ENCODE data around the gene CHST4.
"Not testable (repeated sequence)": the region's sequence is repeated elsewhere in the genome, so short reads cannot be mapped to it uniquely, and the experiment has no call there.

CHST4 gene

GRCh38 chr16:71526111-71526631, at the start of gene CHST4:
TSS of gene CHST4 (plus strand) at chr16:71526426. CDS start at chr16:71536678, 10,252 bp downstream.
- DNase-seq = peak; percentile 72

- no peak for DNase-seq
Observed at GRCh38 chr16:71476457-71477124, 49.6 kb upstream of the CHST4 start.

- DNase-seq = peak; percentile 63
Observed at GRCh38 chr16:71479420-71479819, 46.8 kb upstream of the CHST4 start.

- DNase-seq = no peak
Observed at GRCh38 chr16:71480956-71481355, 45.3 kb upstream of the CHST4 start.

DNA sequence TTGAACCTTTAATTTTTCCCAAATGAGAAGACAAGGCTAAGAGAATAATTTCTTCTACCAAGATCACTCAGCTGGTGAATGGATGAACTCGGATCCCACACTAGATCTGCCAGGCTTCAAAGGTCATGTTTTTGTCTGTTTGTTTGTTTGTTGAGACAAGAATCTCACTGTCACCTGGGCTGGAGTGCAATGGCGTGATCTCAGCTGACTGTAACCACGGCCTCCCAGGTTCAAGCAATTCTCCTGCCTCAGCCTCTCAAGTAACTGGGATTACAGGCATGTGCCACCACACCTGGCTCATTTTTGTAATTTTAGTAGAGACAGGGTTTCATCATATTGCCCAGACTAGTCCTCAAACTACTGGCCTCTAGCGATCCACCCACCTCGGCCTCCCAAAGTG, 43.7 kb upstream of the CHST4 start:
- no peak for DNase-seq

DNA sequence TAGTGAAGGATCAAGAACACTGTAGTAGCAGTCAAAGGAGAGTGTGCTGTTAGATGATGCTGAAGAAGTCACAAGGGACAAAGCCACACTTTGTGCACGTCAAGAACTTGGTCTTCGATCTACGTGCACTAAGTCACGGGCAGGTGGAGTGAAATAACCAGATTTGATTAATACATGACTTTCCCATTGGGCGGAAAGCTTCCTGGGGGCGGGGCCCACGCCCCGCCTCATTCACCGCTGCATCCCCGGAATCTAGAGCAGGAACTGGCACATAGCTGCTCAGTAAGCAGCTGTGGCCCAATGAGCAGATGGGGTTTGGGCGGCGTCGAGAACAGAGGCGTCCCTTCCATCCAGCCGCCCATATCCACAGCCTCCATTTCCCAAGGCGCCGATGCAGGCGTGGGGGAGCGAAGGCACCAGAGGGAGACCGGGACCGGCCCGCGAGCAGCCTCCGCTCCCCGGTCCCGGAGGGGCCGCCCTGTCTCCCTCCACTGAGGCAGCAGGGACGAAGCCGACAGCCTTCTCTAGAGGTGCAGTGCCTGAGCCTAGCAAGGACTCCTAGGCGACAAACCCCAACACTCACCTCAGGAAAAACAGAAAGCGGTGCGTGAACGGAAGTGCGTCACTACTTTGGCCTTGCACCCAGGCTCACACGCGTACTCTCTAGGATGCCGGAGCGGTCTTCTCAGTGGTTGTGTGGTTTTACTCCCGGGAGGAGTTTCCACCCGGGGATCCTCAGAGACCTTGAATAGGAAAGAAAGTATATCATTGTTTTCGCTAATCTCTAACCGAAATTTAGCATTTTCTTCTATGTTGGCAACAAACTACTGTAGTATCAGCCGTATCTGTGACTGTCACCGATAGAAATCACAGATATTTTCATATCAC, 42.0 kb upstream of the CHST4 start:
- peak; percentile 91 for DNase-seq

DNA sequence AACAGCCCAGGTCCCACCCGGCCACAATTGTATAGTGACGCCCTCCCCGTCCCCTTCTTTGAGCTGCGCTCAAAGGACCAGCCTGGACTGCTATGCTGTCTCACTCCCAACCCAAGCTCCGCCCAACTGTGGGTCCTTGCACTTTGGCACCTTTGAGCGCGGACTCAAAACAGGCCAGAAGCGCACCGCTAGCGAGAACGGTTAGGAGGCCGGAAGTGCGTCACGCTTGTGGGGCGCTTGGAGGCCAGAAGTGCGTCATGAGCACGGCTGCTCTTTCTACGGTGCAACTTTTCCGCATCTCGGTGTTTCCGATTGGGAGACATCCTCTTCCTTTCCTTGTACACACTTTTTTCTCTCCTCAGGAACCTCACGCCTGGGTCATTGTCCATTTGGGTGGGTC, 37.1 kb upstream of the CHST4 start, which contains the start of gene ZNF19:
TSS of gene ZNF19 (minus strand) at position 203 of the 400 bp plus-strand sequence. CDS start 7,210 bp downstream, outside the sequence.
- no peak for DNase-seq

GRCh38 chr16:71490361-71490760, 35.9 kb upstream of the CHST4 start:
- DNase-seq = no peak

DNA sequence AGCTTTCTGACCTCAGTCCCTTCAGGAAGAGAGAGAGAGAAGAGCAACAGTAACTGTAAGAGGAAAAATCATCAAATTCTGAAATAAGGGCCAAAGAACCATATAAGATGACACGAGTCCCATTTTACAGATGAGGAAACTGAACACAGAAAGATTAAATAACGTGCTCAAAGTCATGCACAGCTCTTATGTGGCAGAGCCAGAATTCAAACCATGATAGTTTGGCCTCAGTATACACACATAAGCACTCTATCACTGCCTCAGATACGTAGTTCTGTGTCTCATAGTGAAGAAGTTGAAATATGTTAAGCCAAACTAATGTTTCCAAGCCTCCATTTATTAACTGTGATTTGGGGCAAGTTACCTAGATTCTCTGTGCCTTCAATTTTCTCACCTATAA, 35.2 kb upstream of the CHST4 start:
- DNase-seq = no peak

GRCh38 chr16:71492786-71493185, 33.4 kb upstream of the CHST4 start:
- no peak for DNase-seq

DNA sequence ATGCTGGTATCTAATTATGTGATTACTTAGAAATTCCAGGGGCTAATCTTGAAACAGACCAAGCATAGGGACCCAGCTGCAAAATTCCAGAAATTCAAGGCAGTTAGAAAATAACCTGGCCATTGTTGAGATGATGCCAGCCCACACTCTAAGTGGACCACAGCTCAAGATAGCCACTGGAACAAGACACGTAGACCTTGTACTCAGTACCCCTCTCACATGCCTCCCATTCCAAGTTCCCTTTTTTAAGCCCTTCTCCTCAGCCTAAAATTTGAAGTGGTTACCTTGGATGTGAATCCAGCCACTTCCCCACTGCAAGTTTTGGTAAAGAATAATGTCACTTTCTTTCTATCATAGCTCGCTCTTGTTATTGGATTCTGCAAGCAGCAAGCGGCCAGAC, 33.0 kb upstream of the CHST4 start:
- DNase-seq = no peak

DNA sequence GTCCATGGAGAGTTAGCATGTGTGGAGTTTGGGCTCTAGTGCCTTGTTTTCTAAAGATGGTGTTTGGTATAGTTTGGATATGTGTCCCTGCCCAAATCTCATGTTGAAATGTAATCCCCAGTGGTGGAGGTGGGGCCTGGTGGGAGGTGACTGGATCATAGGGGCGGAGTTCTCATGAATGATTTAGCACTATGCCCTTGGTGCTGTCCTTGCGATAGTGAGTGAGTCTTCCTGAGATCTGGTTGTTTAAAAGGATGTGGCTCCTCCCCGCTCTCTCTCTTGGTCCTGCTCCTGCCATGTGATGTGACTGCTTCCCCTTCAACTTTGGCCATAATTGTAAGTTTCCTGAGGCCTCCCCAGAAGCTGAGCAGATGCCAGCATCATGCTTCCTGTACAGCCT, 28.2 kb upstream of the CHST4 start:
- no peak for DNase-seq

GRCh38 chr16:71499775-71500364, 26.4 kb upstream of the CHST4 start:
- DNase-seq = peak; percentile 78

GRCh38 chr16:71500964-71501363, 25.3 kb upstream of the CHST4 start:
- no peak for DNase-seq

- DNase-seq = no peak
Observed at GRCh38 chr16:71501547-71501946, 24.7 kb upstream of the CHST4 start.

DNA sequence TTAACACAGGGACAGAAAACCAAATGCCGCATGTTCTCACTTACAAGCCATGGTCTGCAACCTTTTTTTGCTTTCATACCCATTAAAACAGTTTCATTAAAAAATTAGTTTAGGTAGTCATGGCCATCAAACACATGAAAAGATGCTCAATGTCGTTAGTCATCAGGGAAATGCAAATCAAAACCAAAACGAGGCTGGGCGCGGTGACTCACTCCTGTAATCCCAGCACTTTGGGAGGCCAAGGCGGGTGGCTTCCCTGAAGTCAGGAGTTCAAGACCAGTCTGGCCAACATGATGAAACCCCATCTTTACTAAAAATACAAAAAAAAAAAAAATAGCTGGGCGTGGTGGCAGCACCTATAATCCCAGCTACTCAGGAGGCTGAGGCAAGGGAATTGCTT, 22.2 kb upstream of the CHST4 start:
- not testable (repeated sequence) for DNase-seq

DNA sequence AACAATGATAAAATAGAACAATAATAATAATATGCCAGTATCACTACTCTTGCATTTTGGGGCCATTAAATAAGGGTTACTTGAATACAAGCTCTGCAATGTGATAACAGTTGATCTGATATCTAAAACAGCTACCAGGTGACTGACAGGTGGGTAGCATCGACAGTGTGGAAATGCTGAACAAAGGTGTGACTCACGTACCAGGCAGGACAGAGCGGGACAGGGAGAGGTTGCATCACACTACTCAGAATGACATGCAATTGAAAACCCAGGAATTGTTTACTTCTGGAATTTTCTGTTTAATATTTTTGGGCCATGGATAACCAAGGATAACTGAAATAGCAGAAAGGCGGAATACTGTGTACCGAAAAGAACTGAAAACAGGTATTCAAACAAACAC, 21.3 kb upstream of the CHST4 start:
- DNase-seq = no peak

DNA sequence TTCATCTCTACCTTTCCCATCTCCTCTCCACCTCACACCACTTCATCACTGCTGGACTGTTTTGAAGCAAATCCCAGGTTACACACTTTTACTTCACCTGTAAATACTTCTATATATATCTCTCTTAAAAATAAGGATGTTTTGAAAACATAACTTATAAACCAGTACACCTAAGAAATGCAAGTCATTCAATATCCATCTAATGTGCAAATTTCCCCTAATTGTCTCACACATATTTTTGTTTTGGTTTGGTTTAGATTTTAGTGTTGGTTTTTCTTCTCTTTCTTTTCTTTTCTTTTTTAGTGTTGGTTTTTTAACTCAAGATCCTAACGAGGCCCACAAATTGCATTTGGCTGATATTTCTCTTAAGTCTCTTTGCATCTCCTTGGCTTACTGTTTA, 19.2 kb upstream of the CHST4 start:
- no peak for DNase-seq

- no peak for DNase-seq
Observed at GRCh38 chr16:71513302-71513701, 12.9 kb upstream of the CHST4 start.

GRCh38 chr16:71514476-71514875, 11.8 kb upstream of the CHST4 start:
- DNase-seq = peak; percentile 14

- no peak for DNase-seq
Observed at GRCh38 chr16:71515026-71515425, 11.2 kb upstream of the CHST4 start.

DNA sequence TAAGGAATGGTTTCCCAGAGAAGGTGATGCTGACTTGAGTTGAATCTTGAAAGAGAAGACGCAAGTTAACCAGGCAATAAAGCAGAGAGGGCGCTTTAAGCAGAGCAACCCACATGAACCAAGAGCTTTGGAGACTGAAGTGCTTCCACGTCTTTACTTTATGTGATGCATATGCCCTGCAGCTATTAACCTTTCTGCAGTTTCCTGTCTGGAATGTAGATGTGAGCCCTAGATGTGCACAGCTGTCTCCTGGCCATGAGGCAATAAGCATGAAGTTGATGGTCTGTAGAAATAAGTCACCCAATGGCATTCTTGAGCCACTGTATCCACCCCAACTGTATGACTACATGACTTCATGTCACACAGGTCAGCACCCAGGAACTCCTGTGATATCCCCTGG, 5.7 kb upstream of the CHST4 start:
- DNase-seq = no peak
